Activated CD8-positive, alpha-beta memory T cell treated with anti-CD3 and anti-CD28 coated beads, Interleukin-2, amount 10 ng/mL, durations not matched to agents 7 days and 5 days (primary cell): ENCODE measurements around the gene ZNF592. TPM values are rescaled to one million over a fixed set of nuclear protein-coding genes. Genes with fewer than 3 reads are reported as not detected.

ENCODE experiments used
- ATAC-seq: fragments of 150-1000 bp; cut with Tn5 transposase; one replicate; pipeline ENCODE4 v1.10.0; 2021; ENCODE audit warnings: moderate library complexity
- CTCF ChIA-PET: fragments of 350-600 bp; sonication (Branson Sonifier 250); formaldehyde crosslinking; loops from one replicate; lab custom pipeline; 2021; ENCODE audit warnings: antibody characterized with exemption; lab: Charles Lee
- DNase-seq: peaks from one replicate; pipeline ENCODE4 v3.0.0-alpha.2; 2020
- H3K27ac Mint-ChIP-seq: one replicate; pipeline ENCODE4 v1.8.0; 2021; ENCODE audit warnings: mild to moderate bottlenecking, mixed read lengths
- H3K27me3 Mint-ChIP-seq: one replicate; pipeline ENCODE4 v1.8.0; 2021; ENCODE audit warnings: mixed read lengths
- H3K36me3 Mint-ChIP-seq: one replicate; pipeline ENCODE4 v1.8.0; 2021; ENCODE audit warnings: mild to moderate bottlenecking, mixed read lengths
- H3K4me1 Mint-ChIP-seq: one replicate; pipeline ENCODE4 v1.8.0; 2021; ENCODE audit warnings: mixed read lengths
- H3K4me3 Mint-ChIP-seq: one replicate; pipeline ENCODE4 v1.8.0; 2021; ENCODE audit warnings: mild to moderate bottlenecking, moderate library complexity, mixed read lengths
- H3K9me3 Mint-ChIP-seq: one replicate; pipeline ENCODE4 v1.8.0; 2022; ENCODE audit warnings: low read depth, mixed read lengths
- total RNA-seq, 2 experiments: library from RNA; stranded (reverse); gene quantifications; one replicate each; pipeline ENCODE4 v1.2.3, GENCODE V29; 2021

ZNF592 gene
- total RNA-seq, 2 experiments from 2014 or later = 32.9 to 39.7 TPM

DNA sequence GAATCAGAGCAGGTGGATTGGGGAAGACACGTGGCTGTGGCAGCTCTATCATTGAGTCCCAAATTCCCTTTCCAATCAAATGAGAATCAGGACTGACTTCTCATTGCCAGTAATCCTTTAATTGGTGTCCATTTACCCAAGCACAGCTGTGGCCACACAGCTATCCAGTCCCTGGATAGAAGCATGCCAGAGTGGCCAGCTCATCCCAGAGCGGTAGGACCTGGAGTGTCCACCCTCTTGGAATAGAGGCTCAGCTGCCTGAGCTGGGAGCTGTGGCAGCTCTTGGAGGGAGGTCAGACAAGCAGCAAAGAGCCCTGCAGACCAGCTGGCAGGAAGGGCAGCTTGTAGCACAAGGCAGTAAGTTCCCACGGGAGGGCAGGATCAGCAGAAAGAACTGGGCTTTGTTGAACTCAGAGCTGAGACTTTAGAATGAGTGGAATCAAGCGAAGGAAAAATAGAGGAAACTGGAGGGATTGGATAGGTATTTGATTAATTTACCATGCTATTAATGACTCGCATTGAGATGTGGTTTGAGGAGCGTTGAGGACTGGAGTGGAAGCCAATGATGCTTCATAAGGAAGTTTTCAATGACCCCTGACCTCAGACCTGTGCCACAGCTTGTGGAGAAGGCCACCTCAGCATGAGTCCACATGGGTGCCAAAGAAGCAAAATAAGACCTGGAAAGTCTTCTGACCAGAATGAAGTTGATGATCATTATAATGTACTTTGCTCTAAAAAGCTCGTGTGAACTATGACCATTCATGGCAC is 61.9 kb downstream of the ZNF592 start:
- no peaks in the 10 kb centered on the region for H3K9me3 Mint-ChIP-seq
- CTCF ChIA-PET = interaction anchor here (0.9 kb wide), 1 partner anchor 156 kb away, joined by 3 read pairs; the partner anchor contains the start of gene WDR73
- ATAC-seq (no peak), DNase-seq (no peak)
- no peaks in the 10 kb centered on the region for H3K27me3 Mint-ChIP-seq
- peaks cover 2% of the 10 kb centered on the region for H3K36me3 Mint-ChIP-seq
- no peak overlapping the region for H3K4me3 Mint-ChIP-seq
- no peaks in the 10 kb centered on the region for H3K4me1 Mint-ChIP-seq
- no peak overlapping the region for H3K27ac Mint-ChIP-seq

DNA sequence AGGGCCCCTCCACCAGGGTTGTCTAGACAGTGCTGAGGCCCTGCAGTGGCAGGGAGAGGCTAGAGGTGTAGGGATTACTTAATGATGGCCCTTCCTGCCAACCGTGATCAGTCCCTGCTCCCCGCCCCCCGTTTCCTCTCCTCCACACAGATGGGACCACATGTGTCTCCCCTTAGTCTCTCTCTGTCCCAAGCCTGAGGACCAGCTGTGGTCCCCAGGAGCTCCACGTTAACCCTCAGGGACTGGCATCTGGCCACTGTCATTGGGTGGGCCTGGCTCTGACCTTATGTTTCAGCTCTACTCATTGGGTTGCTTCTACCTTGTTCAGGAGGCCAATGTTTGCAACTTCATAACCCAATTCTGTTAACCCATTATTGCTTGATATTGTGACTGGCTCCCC is 62.8 kb downstream of the ZNF592 start:
- H3K4me3 Mint-ChIP-seq = no peak overlapping the region
- H3K4me1 Mint-ChIP-seq = no peaks in the 10 kb centered on the region
- CTCF ChIA-PET = no interaction called here
- no peak for DNase-seq
- no peaks in the 10 kb centered on the region for H3K9me3 Mint-ChIP-seq
- no peak overlapping the region for H3K27ac Mint-ChIP-seq
- peaks cover 2% of the 10 kb centered on the region for H3K36me3 Mint-ChIP-seq
- no peak for ATAC-seq
- H3K27me3 Mint-ChIP-seq = peaks cover 4% of the 10 kb centered on the region

DNA sequence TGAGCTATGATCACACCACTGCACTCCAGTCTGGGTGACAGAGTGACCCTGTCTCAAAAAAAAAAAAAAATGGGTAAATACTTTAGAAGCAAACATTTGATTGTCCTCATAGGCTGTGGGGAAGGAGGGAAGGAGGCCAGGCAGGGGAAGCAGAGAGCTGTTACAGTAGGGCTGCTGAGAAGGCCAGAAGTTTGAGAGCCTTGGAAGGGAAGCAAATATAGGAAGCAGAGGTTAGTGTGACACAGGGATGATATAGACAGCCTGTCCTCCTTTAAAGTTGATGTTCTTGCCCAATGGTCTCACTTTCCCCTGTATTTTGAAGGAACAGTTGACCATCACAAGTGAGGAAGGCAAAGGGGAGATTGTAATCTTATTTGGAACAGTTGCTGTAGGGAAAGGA is 63.4 kb downstream of the ZNF592 start:
- H3K27me3 Mint-ChIP-seq = peaks cover 8% of the 10 kb centered on the region
- no peak for ATAC-seq
- no peak overlapping the region for H3K27ac Mint-ChIP-seq
- CTCF ChIA-PET = no interaction called here
- peaks cover 2% of the 10 kb centered on the region for H3K4me1 Mint-ChIP-seq
- no peak overlapping the region for H3K4me3 Mint-ChIP-seq
- no peaks in the 10 kb centered on the region for H3K9me3 Mint-ChIP-seq
- H3K36me3 Mint-ChIP-seq = no peaks in the 10 kb centered on the region
- DNase-seq = no peak

DNA sequence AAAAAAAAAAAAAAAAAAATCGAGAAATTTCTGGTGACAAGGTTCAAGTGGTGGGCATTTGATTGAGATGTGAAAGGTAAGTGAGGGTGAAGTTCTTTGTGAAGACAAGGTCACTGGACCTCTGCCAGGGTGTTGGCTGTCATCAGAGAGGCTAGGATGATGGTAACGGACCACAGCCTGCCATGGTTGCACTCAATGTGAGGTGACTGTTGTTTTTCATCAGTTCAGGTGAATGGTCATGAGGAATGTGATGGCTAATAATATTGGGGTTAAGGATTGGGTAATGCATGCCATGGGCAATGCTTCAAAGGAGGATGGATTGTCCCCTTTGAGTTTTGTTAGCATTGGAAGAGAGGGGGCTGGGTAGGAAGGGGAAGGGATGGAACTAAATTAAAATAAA is 64.5 kb downstream of the ZNF592 start:
- Mint-ChIP-seq H3K4me1 (peaks cover 2% of the 10 kb centered on the region), H3K27me3 (peaks cover 8% of the 10 kb centered on the region), H3K27ac (no peak overlapping the region), H3K36me3 (no peaks in the 10 kb centered on the region), H3K4me3 (no peak overlapping the region), H3K9me3 (no peaks in the 10 kb centered on the region)
- DNase-seq (no peak), ATAC-seq (no peak)
- CTCF ChIA-PET = interaction anchor here (1.0 kb wide), 1 partner anchor 159 kb away, joined by 3 read pairs; the partner anchor contains the start of gene WDR73

DNA sequence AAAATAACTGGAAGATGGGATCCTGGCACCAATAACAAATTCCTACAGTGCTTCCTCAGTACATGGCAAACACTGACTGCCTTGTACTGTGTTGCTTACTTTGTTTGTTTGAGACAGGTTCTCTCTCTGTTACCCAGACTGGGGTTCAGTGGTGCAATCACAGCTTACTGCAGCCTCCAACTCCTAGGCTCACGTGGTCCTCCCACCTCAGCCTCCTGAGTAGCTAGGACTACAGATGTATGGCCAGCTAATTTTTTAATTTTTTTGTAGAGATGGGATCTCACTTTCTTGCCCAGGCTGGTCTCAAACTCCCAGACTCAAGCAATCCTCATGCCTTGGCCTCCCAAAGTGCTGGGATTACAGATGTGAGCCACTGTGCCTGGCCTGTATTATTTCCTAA is 65.0 kb downstream of the ZNF592 start:
- Mint-ChIP-seq H3K36me3 (no peaks in the 10 kb centered on the region), H3K27me3 (peaks cover 12% of the 10 kb centered on the region), H3K4me3 (no peak overlapping the region), H3K27ac (no peak overlapping the region), H3K4me1 (peaks cover 6% of the 10 kb centered on the region), H3K9me3 (no peaks in the 10 kb centered on the region)
- no peak for ATAC-seq
- CTCF ChIA-PET = interaction anchor here (1.0 kb wide), 1 partner anchor 159 kb away, joined by 3 read pairs; the partner anchor contains the start of gene WDR73
- no peak for DNase-seq

DNA sequence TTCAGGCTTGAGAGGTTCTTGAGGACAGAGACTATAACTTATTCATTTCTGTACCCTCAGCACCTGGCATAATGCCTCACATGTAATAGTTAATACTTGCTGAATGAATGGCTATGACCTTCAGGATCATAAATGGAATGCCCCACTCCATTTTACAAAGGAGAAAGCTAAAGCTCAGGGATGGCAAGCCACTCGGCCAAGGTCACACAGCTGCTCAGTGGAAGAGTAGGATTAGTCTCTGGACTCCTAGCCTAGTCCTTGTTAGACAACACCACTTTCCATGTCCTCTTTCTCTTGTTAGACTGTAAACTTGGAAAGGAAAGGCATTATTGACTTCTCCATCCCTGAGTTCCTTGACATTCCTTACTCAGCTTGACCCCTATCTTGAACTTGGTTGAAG is 65.5 kb downstream of the ZNF592 start:
- DNase-seq = no peak
- Mint-ChIP-seq H3K27me3 (peaks cover 12% of the 10 kb centered on the region), H3K9me3 (no peaks in the 10 kb centered on the region), H3K4me3 (no peak overlapping the region), H3K27ac (no peak overlapping the region), H3K4me1 (peaks cover 6% of the 10 kb centered on the region), H3K36me3 (no peaks in the 10 kb centered on the region)
- no peak for ATAC-seq
- CTCF ChIA-PET = no interaction called here

DNA sequence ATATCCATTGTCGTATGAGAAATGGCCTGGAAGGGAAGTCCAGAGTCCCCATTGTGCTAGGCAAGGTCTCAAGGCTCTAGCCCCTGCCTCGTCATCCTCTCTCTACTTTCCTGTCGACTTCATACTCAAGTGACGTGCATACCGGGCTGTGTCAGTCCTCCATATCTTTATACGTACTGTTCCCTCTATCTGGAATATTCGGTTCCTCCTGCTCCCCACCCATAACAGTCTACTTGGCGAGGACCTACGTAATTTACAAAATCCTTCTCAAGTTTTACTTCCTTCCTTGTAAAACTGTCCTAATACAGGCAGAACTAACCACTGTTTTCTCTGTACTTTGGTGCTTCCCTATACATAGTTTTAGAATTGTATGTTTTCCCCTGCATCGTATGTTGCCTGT is 66.5 kb downstream of the ZNF592 start:
- CTCF ChIA-PET = no interaction called here
- no peaks in the 10 kb centered on the region for H3K36me3 Mint-ChIP-seq
- no peaks in the 10 kb centered on the region for H3K9me3 Mint-ChIP-seq
- DNase-seq (no peak), ATAC-seq (no peak)
- no peak overlapping the region for H3K27ac Mint-ChIP-seq
- peaks cover 12% of the 10 kb centered on the region for H3K27me3 Mint-ChIP-seq
- peaks cover 6% of the 10 kb centered on the region for H3K4me1 Mint-ChIP-seq
- no peak overlapping the region for H3K4me3 Mint-ChIP-seq

DNA sequence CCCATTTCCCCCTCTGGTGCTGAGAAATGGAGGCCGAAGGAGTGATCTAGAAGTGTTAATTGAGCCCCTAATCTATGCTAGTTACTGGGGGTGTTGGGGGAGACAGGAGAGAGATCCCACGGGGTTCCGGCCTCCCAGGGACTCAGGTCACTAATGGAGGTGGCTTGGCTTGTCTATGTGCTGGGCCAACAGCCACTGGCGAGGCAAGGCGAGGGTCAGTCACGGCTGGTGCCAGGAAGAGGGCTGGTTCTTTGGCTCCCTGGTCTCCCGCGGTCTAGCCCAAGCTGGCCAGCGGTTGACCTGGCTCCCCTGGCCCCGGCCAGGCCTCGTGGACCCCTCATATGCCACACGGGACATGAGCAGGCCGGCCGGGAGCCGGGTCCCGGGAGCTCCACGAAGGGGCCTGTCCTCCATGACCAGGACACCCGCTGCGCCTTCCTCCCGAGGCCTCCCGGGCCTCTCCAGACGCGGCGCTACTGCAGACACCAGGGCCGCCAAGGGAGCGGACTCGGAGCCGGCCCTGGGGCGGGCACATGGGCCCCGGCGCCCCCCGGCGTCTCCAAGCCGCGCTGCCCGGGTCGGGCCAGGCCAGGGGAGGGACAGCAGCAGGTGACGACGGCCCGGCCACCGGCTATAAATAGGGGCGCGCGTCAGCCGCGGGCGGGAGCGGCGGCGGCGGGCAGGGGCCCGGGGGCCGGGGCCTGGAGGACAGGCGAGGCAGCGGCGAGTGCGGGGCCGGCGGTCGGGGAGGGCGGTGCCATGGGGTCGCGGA is 68.5 kb downstream of the ZNF592 start, which contains the start of gene ALPK3:
Gene ALPK3 (plus strand): TSS at position 663 of the 772 bp plus-strand sequence. CDS start 97 bp downstream, at position 760.
- H3K36me3 Mint-ChIP-seq = no peaks in the 10 kb centered on the region
- CTCF ChIA-PET = no interaction called here

DNA sequence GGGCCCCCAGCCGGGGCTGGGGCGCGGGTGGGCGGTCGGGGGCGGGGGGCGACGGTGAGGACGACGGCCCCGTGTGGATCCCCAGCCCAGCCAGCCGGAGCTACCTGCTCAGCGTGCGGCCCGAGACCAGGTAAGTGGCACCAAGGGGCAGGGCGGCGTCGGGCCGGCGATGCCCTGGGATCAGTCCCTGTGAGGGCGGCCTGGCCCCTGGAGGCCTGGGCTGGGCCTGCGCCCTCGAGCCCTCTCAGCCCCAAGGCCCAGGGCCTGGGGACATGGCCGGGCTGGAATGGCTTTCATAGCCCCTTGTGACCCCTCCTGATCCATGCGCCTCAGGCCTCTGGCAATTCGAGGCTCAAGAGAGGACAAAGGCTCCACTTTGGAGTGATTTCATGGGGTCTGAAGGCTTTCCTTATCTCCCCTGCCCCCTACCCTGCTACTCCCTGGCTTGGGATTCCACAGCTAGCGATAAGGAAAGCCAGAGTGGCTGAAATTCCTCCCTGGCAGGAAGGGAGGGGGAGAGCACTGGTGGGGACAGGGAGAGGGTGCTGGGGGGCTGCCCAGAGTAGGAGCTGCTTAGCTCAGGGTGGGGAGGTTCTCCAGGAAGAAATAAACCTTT is 69.2 kb downstream of the ZNF592 start:
- no peaks in the 10 kb centered on the region for H3K36me3 Mint-ChIP-seq
- CTCF ChIA-PET = interaction anchor here (0.7 to 1.1 kb wide), 4 partner anchors 10 to 219 kb away, joined by 3 to 4 read pairs (median 3); no protein-coding TSS in a partner anchor
- ATAC-seq = no peak

More for the DNA sequence above, 68.5 kb downstream of the ZNF592 start, which contains the start of gene ALPK3:
- H3K27me3 Mint-ChIP-seq = peaks cover 12% of the 10 kb centered on the region
- H3K4me3 Mint-ChIP-seq = no peak within 1 kb of the TSS
- no peak within 1 kb of the TSS for H3K27ac Mint-ChIP-seq
- ATAC-seq (no peak), DNase-seq (no peak)
- no peaks in the 10 kb centered on the region for H3K9me3 Mint-ChIP-seq
- H3K4me1 Mint-ChIP-seq = peaks cover 6% of the 10 kb centered on the region

DNA sequence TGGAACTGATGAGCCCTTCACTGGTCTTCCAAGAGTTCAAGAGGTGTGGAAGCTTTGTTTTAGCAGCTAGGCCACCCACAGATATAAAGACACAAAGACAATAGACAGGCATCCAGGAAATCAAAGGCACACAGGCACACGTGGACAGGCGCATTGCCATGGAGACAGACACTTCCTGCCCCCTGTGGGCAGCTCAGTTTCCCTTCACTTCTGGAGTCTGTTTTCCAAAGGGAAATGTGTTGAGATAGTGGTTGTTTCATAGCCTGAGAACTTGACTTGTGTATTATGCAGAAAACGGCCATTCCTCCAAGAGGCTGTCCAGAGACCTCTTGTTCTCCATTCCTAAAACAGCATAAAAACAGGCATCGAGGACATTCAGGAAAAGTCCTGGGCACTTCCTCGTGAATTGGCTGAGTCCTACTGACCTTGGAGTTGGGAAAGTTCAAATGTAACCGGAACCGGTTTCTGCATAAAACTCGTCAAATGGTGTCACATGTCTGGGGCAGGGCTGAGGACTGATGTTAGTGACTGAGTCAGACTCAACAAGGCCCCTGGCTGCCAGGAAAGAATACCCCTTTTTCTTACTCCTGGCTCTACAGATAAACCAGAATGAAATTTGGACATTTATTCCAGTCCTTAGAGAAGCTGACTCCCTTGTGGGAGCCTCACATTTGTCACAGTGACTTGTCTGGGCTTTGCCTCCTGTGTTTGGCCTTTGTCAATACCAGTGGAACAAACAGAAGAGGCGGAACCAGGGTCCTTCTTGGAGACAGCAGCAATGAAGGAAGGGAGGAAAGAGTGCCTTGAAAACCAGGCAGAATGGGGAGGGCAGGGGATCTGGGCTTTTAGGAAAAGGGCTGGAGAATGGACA is 70.1 kb downstream of the ZNF592 start:
- Mint-ChIP-seq H3K4me3 (no peak overlapping the region), H3K27ac (no peak overlapping the region), H3K9me3 (no peaks in the 10 kb centered on the region), H3K27me3 (peaks cover 12% of the 10 kb centered on the region), H3K36me3 (no peaks in the 10 kb centered on the region), H3K4me1 (peaks cover 6% of the 10 kb centered on the region)
- CTCF ChIA-PET = interaction anchor here (0.7 to 1.1 kb wide), 4 partner anchors 11 to 220 kb away, joined by 3 to 4 read pairs (median 3); no protein-coding TSS in a partner anchor
- ATAC-seq (no peak), DNase-seq (no peak)

More for the DNA sequence above, 69.2 kb downstream of the ZNF592 start:
- no peak overlapping the region for H3K27ac Mint-ChIP-seq
- H3K4me3 Mint-ChIP-seq = no peak overlapping the region
- peaks cover 12% of the 10 kb centered on the region for H3K27me3 Mint-ChIP-seq
- DNase-seq = no peak
- H3K4me1 Mint-ChIP-seq = peaks cover 6% of the 10 kb centered on the region
- H3K9me3 Mint-ChIP-seq = no peaks in the 10 kb centered on the region

DNA sequence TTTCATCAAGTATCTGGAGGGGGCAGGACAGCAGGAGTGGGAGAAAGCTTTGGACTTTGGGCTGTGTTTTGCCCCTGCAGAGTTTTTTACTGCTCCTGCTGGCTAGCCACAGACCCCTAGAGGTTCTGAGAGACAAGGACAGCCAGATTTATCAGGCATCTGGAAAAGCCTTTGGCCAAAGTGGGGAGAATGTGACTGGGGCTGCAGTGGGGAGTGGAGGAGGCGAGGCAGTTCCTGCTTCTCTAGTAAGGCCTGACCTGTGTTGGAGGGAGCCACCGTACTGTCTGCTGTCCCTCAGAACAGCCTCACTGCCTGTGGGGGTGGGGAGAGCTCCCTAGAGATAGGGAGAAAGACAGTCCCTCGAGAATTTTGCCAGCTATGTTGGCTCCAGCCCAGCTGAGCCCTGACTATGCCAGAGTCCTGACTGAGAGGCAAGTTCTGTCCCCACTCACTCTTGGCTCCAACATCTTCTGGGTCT is 70.9 kb downstream of the ZNF592 start:
- CTCF ChIA-PET = no interaction called here
- H3K27ac Mint-ChIP-seq = no peak overlapping the region

DNA sequence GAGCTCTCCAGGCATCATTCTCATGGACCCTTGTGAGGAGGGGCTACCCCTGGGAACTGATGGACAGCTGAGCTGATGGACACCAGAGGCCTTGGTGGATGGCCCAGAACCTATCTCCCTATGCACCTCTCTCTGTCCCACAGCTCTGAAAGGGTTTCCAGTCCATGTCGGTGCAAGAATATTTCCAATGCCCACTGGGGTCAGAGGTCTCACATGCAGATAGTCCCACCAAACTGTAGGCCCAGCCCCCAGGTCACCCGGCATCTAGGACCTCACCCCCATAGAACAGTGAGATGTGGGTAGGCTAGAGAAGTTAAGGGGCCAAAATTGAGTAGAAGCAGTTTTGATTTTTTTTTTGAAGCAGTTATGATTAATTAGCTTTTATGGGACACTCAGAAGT is 71.4 kb downstream of the ZNF592 start:
- CTCF ChIA-PET = interaction anchor here (1.9 kb wide), 1 partner anchor 221 kb away, joined by 5 read pairs; no protein-coding TSS in a partner anchor
- DNase-seq (no peak), ATAC-seq (no peak)
- Mint-ChIP-seq H3K27ac (no peak overlapping the region), H3K4me3 (no peak overlapping the region), H3K9me3 (no peaks in the 10 kb centered on the region), H3K4me1 (peaks cover 6% of the 10 kb centered on the region), H3K36me3 (no peaks in the 10 kb centered on the region), H3K27me3 (peaks cover 12% of the 10 kb centered on the region)

More for the DNA sequence above, 70.9 kb downstream of the ZNF592 start:
- H3K4me1 Mint-ChIP-seq = peaks cover 6% of the 10 kb centered on the region
- DNase-seq = no peak
- H3K36me3 Mint-ChIP-seq = no peaks in the 10 kb centered on the region
- H3K4me3 Mint-ChIP-seq = no peak overlapping the region
- no peak for ATAC-seq
- peaks cover 12% of the 10 kb centered on the region for H3K27me3 Mint-ChIP-seq
- H3K9me3 Mint-ChIP-seq = no peaks in the 10 kb centered on the region
